Measurements from ENCODE around the gene CFAP299.

GRCh38 chr4:80420638-80421037, 85.1 kb downstream of the CFAP299 start:
- TF ChIP-seq CTCF (IDR thresholded peaks at IDR 0.05) (no peak), POLR2A (IDR thresholded peaks at IDR 0.05) (no peak)

All from Peyer's patch (tissue), 4 donors.